DOHH2 (cell line): ENCODE results near the gene GLUL.

Source experiments
- H3F3A ChIP-seq: fragments of 200-600 bp; sonication (generic), shearing (Covaris generic); 2 replicates; pipeline ENCODE4 v1.6.0; 2016; ENCODE audit warnings: antibody characterized with exemption, mild to moderate bottlenecking; ENCODE audit not compliant: control insufficient read depth, insufficient read depth
- H3K27ac ChIP-seq: fragments of 200-600 bp; sonication (generic); 2 replicates; pipeline ENCODE4 v1.5.1; 2014; ENCODE audit warnings: low read depth, mild to moderate bottlenecking, low read length, moderate library complexity
- H3K27me3 ChIP-seq: fragments of 200-600 bp; sonication (generic); 2 replicates; pipeline ENCODE4 v1.6.1; 2014; ENCODE audit warnings: mild to moderate bottlenecking, low read length, mixed read lengths; ENCODE audit not compliant: control insufficient read depth
- H3K36me3 ChIP-seq: fragments of 200-600 bp; sonication (generic); 2 replicates; pipeline ENCODE4 v1.6.1; 2014; ENCODE audit warnings: mild to moderate bottlenecking, low read length, moderate library complexity, mixed read lengths; ENCODE audit not compliant: control insufficient read depth
- H3K4me1 ChIP-seq: fragments of 200-600 bp; sonication (generic); 2 replicates; pipeline ENCODE4 v1.6.1; 2014; ENCODE audit warnings: mild to moderate bottlenecking, low read length, mixed read lengths; ENCODE audit not compliant: control insufficient read depth
- H3K4me2 ChIP-seq: fragments of 200-600 bp; sonication (generic); 2 replicates; pipeline ENCODE4 v1.6.0; 2014; ENCODE audit warnings: mild to moderate bottlenecking, low read length, moderate library complexity
- H3K4me3 ChIP-seq: fragments of 200-600 bp; sonication (generic); 2 replicates; pipeline ENCODE4 v1.5.1; 2014; ENCODE audit warnings: mild to moderate bottlenecking, low read length, mixed read lengths
- H3K79me2 ChIP-seq: fragments of 200-600 bp; sonication (generic); 2 replicates; pipeline ENCODE4 v1.6.1; 2014; ENCODE audit warnings: mild to moderate bottlenecking, low read length, mixed read lengths; ENCODE audit not compliant: control insufficient read depth
- H3K9me2 ChIP-seq: fragments of 200-600 bp; sonication (generic); replicated peaks from 2 replicates; pipeline ENCODE4 v1.6.1; 2014; ENCODE audit warnings: mild to moderate bottlenecking, low read length, mixed read lengths; ENCODE audit not compliant: control insufficient read depth
- H3K9me3 ChIP-seq: fragments of 200-600 bp; sonication (generic); 2 replicates; pipeline ENCODE4 v1.6.1; 2014; ENCODE audit warnings: antibody characterized with exemption, low read length, mixed read lengths; ENCODE audit not compliant: control insufficient read depth, insufficient read depth
- H4K20me1 ChIP-seq: fragments of 200-600 bp; sonication (generic); 2 replicates; pipeline ENCODE4 v1.6.0; 2014; ENCODE audit warnings: low read depth, mild to moderate bottlenecking, antibody characterized with exemption, low read length, moderate library complexity; ENCODE audit not compliant: control insufficient read depth, insufficient read depth
- EZH2phosphoT487 ChIP-seq: fragments of 200-600 bp; sonication (generic); IDR thresholded peaks from 2 replicates; pipeline ENCODE4 v1.6.1; 2017; ENCODE audit warnings: borderline replicate concordance, mild to moderate bottlenecking, antibody characterized with exemption, low read length, moderate library complexity, mixed read lengths
- TF ChIP-seq, protein P1 (sequence below): fragments of 200-600 bp; sonication (generic); IDR thresholded peaks from one replicate; pipeline ENCODE4 v1.5.1; 2014; ENCODE audit warnings: antibody characterized with exemption, mild to moderate bottlenecking, low read depth, low read length; ENCODE audit not compliant: poor library complexity, severe bottlenecking

The GLUL gene

DNA sequence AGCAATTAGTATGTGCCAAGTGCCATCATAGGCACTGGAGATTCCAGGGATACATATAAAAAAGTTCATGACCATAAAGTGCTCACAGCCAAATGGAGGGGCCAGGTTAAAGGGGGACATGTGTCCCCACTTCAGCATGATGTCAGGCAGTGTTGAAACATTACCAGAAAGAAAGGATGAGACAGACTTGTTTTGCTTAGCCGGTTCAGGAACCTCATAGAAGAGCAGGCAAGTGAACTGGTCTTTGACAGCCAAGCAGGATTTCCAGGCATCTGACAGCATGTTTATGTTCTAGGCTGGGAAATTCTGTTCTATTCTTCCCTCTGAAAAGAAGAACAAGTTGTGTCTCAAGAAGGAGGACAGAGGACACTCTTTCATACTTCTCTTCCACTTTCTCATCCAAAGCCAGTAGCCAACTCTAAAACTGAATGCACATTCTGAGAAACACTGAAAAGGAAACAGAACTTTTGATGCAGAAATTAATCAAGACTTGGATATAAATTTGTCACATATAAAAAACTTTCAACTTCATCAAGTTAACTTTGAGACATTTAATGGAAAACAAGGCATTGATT, 39.7 kb downstream of the GLUL start:
- Histone ChIP-seq H3K4me3 (no peak overlapping the region), H4K20me1 (no peaks in the 10 kb centered on the region), H3K27ac (no peak overlapping the region), H3K36me3 (no peaks in the 10 kb centered on the region), H3F3A (no peaks in the 10 kb centered on the region), H3K4me2 (no peak overlapping the region), H3K9me3 (no peaks in the 10 kb centered on the region), H3K27me3 (no peaks in the 10 kb centered on the region), H3K79me2 (no peaks in the 10 kb centered on the region), H3K4me1 (no peaks in the 10 kb centered on the region), H3K9me2 (no peaks in the 10 kb centered on the region)
- TF ChIP-seq, protein P1, sequence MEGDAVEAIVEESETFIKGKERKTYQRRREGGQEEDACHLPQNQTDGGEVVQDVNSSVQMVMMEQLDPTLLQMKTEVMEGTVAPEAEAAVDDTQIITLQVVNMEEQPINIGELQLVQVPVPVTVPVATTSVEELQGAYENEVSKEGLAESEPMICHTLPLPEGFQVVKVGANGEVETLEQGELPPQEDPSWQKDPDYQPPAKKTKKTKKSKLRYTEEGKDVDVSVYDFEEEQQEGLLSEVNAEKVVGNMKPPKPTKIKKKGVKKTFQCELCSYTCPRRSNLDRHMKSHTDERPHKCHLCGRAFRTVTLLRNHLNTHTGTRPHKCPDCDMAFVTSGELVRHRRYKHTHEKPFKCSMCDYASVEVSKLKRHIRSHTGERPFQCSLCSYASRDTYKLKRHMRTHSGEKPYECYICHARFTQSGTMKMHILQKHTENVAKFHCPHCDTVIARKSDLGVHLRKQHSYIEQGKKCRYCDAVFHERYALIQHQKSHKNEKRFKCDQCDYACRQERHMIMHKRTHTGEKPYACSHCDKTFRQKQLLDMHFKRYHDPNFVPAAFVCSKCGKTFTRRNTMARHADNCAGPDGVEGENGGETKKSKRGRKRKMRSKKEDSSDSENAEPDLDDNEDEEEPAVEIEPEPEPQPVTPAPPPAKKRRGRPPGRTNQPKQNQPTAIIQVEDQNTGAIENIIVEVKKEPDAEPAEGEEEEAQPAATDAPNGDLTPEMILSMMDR, result no peak
- TF ChIP-seq EZH2phosphoT487, result no peak

DNA sequence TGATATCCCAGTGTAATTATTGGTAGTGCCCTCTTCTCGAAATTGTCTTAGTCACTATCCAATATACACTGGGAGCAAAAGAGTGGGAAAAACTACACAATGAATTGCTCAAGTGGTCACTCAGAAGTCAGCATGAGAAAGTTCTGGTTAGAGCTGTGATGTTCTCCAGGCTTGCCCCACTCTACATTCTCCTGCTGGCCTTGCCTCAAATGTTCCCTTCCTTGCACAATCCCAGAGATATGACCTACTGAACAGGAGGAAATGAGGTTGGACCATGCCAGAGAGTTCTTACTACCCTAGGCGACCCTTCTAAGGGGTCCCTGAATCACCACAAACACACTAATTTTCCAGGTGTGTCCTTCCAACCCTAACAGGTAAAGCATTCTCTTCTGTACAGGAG, 40.8 kb downstream of the GLUL start:
- Histone ChIP-seq H3K79me2 (no peaks in the 10 kb centered on the region), H3K27ac (no peak overlapping the region), H3K4me2 (no peak overlapping the region), H3K4me1 (no peaks in the 10 kb centered on the region), H3F3A (no peaks in the 10 kb centered on the region), H3K9me3 (no peaks in the 10 kb centered on the region), H3K36me3 (no peaks in the 10 kb centered on the region), H3K27me3 (no peaks in the 10 kb centered on the region), H3K9me2 (no peaks in the 10 kb centered on the region), H4K20me1 (no peaks in the 10 kb centered on the region), H3K4me3 (no peak overlapping the region)
- no peak for TF ChIP-seq EZH2phosphoT487
- TF ChIP-seq, protein P1, result no peak

DNA sequence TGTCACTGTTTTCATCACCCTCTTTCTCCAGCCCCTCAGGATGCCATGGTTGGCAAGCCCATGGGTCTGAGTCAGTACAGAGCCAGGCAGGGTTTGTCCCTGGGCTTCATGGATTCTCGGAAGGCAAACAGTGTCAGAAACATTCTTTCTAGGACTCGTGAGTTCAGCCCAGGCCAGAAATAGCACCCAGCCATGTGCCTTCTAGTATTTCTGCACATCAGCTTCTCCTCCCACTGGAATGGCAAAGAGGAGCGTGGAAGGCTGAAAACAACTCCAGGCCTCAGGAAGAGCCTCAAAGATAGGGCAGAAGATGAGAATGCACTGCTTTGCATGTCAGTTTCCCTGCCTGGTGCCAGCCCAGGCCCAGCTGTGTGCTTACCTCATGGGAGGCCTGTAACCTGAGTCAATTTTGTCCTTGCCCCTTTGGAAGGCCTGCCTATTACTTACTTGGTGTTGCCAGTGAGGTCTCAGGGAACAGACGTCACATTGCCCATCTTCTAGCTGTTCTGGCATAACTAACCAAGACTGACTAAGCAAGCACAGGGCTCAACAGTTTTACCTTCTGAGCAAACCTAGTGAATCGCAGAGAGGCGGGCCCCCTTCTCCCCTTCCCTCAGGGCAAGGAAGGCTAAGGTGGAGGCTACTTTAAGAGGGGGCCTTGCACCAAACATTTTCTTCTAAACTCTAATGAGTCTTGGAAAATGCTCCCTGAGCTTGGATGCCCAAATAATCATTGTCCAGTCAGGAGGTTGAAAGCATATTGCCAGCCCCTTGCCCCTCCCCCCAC, 42.4 kb downstream of the GLUL start:
- Histone ChIP-seq H3K27ac (no peak overlapping the region), H3K4me1 (no peaks in the 10 kb centered on the region), H3K9me3 (no peaks in the 10 kb centered on the region), H3K4me3 (no peak overlapping the region), H3K36me3 (no peaks in the 10 kb centered on the region), H3K79me2 (no peaks in the 10 kb centered on the region), H3K9me2 (no peaks in the 10 kb centered on the region), H3K27me3 (no peaks in the 10 kb centered on the region), H4K20me1 (no peaks in the 10 kb centered on the region), H3F3A (no peaks in the 10 kb centered on the region), H3K4me2 (no peak overlapping the region)
- no peak for TF ChIP-seq EZH2phosphoT487
- TF ChIP-seq, protein P1, result no peak
